ENCODE data around the gene ZG16. TPM values are rescaled to one million over a fixed set of nuclear protein-coding genes. Genes with fewer than 3 reads are reported as not detected.

The ZG16 gene
- total RNA-seq, 1 experiment from 2014 or later = not detected

- TF ChIP-seq PRDM15 (CRISPR knock-in tag; IDR thresholded peaks at IDR 0.05) (no peak), ZNF263 (CRISPR knock-in tag; IDR thresholded peaks at IDR 0.05; ENCODE audit: low read depth) (no peak), ZMAT4 (CRISPR knock-in tag; IDR thresholded peaks at IDR 0.05) (no peak), AFF4 (CRISPR knock-in tag; IDR thresholded peaks at IDR 0.05; ENCODE audit: borderline replicate concordance) (peak; percentile 82; the same call in 1 of the 2 replicates), ZNF219 (CRISPR knock-in tag; IDR thresholded peaks at IDR 0.05; ENCODE audit: borderline replicate concordance) (peak; percentile 78; the same call in 1 of the 2 replicates), SP1 (CRISPR knock-in tag; conservative IDR thresholded peaks at IDR 0.05) (0 out of 2 replicates have a peak, but pooled peaks have one; percentile 10), ATF3 (CRISPR knock-in tag; conservative IDR thresholded peaks at IDR 0.05) (no peak), STAT6 (CRISPR knock-in tag; conservative IDR thresholded peaks at IDR 0.05; ENCODE audit: low read depth) (no peak), ZNF396 (CRISPR knock-in tag; IDR thresholded peaks at IDR 0.05; ENCODE audit: borderline replicate concordance) (no peak), SMAD3 (CRISPR knock-in tag; IDR thresholded peaks at IDR 0.05; ENCODE audit: borderline replicate concordance) (peak; percentile 84), FOXK1 (CRISPR knock-in tag; IDR thresholded peaks at IDR 0.05) (peak; percentile 70; the same call in 1 of the 2 replicates), ZNF281 (CRISPR knock-in tag; IDR thresholded peaks at IDR 0.05) (peak; percentile 85), EMX1 (CRISPR knock-in tag; IDR thresholded peaks at IDR 0.05) (no peak), ZBTB21 (CRISPR knock-in tag; IDR thresholded peaks at IDR 0.05; ENCODE audit: borderline replicate concordance) (no peak), HMGXB4 (CRISPR knock-in tag; IDR thresholded peaks at IDR 0.05) (peak; percentile 80; the same call in 1 of the 2 replicates), ATF2 (CRISPR knock-in tag; IDR thresholded peaks at IDR 0.05; ENCODE audit: borderline replicate concordance, low read depth) (no peak), SOX15 (CRISPR knock-in tag; IDR thresholded peaks at IDR 0.05) (no peak), FOXP1 (CRISPR knock-in tag; IDR thresholded peaks at IDR 0.05; ENCODE audit: borderline replicate concordance) (peak; percentile 82)
These were observed 29.6 kb downstream of the ZG16 start (continued) for GRCh38 chr16:29807426-29808218.

Measured in WTC11 (cell line).